Liver (tissue), 9 donors: ENCODE data around the gene WEE1. TPM values are rescaled to one million over a fixed set of nuclear protein-coding genes. Genes with fewer than 3 reads are reported as not detected.
A peak's percentile ranks its signal among the peaks of the same experiment; 100 is the strongest.

ENCODE experiments used
- DNase-seq: peaks from one replicate; pipeline ENCODE4 v3.0.0-alpha.2; 2017; ENCODE audit warnings: low spot score
- H3K27ac ChIP-seq, 2 donors: one replicate each; pipeline ENCODE4 v1.7.0; 2013; ENCODE audit warnings: inconsistent platforms in 2 of 2, low read length in 2 of 2, control low read depth in 1 of 2, low read depth in 1 of 2, mild to moderate bottlenecking in 1 of 2
- H3K27me3 ChIP-seq, 4 donors: one replicate each; pipeline versions ENCODE4 v1.6.1 to v1.7.0; 2013; ENCODE audit warnings: low read length in 3 of 4, inconsistent platforms in 1 of 4, mild to moderate bottlenecking in 1 of 4, moderate library complexity in 1 of 4; ENCODE audit not compliant: control insufficient read depth in 4 of 4, insufficient read depth in 4 of 4
- H3K36me3 ChIP-seq, 4 donors: one replicate each; pipeline versions ENCODE4 v1.6.1 to v1.7.0; 2013; ENCODE audit warnings: low read length in 3 of 4, mild to moderate bottlenecking in 3 of 4, low read depth in 1 of 4, moderate library complexity in 1 of 4; ENCODE audit not compliant: control insufficient read depth in 4 of 4, insufficient read depth in 3 of 4
- H3K4me1 ChIP-seq, 4 donors: one replicate each; pipeline versions ENCODE4 v1.6.1 to v1.7.0; 2013; ENCODE audit warnings: low read length in 3 of 4, mild to moderate bottlenecking in 3 of 4, moderate library complexity in 1 of 4; ENCODE audit not compliant: control insufficient read depth in 4 of 4, insufficient read depth in 4 of 4
- H3K4me3 ChIP-seq, 3 donors: one replicate each; pipeline versions ENCODE4 v1.6.1 to v1.7.0; 2013; ENCODE audit warnings: low read length in 3 of 3, control low read depth in 1 of 3, low read depth in 1 of 3, mild to moderate bottlenecking in 1 of 3
- H3K9ac ChIP-seq, 2 donors: one replicate each; pipeline ENCODE4 v1.7.0; 2013; ENCODE audit warnings: low read length in 2 of 2, mild to moderate bottlenecking in 2 of 2, moderate library complexity in 2 of 2, control low read depth in 1 of 2, low read depth in 1 of 2
- H3K9me3 ChIP-seq, 4 donors: one replicate each; pipeline versions ENCODE4 v1.6.1 to v1.7.0; 2013; ENCODE audit warnings: low read length in 3 of 4; ENCODE audit not compliant: control insufficient read depth in 4 of 4
- ATF3 ChIP-seq: IDR thresholded peaks from 2 replicates; pipeline ENCODE4 v1.6.1; 2016; ENCODE audit warnings: antibody characterized with exemption
- EGR1 ChIP-seq, 2 donors: IDR thresholded peaks; 2 replicates each; pipeline ENCODE4 v1.6.1; 2016 to 2018; ENCODE audit warnings: antibody characterized with exemption in 2 of 2, low read depth in 2 of 2
- FOXA1 ChIP-seq: IDR thresholded peaks from 2 replicates; pipeline ENCODE4 v1.6.1; 2016; ENCODE audit warnings: antibody characterized with exemption
- FOXA2 ChIP-seq: IDR thresholded peaks from 2 replicates; pipeline ENCODE4 v1.6.1; 2016; ENCODE audit warnings: antibody characterized with exemption
- GABPA ChIP-seq, 2 donors: IDR thresholded peaks in 1 of 2; conservative IDR thresholded peaks in 1 of 2; 2 replicates each; pipeline ENCODE4 v1.6.1; 2016; ENCODE audit warnings: antibody characterized with exemption in 2 of 2, mild to moderate bottlenecking in 1 of 2, moderate library complexity in 1 of 2
- HNF4A ChIP-seq, 2 donors: conservative IDR thresholded peaks; 2 replicates each; pipeline ENCODE4 v1.6.1; 2016; ENCODE audit warnings: antibody characterized with exemption in 2 of 2, mild to moderate bottlenecking in 2 of 2
- HNF4G ChIP-seq: IDR thresholded peaks from 2 replicates; pipeline ENCODE4 v1.6.1; 2016; ENCODE audit warnings: antibody characterized with exemption
- JUND ChIP-seq, 2 donors: IDR thresholded peaks; 2 replicates each; pipeline ENCODE4 v1.6.1; 2016; ENCODE audit warnings: antibody characterized with exemption in 2 of 2
- NR2F2 ChIP-seq: IDR thresholded peaks from 2 replicates; pipeline ENCODE4 v1.6.1; 2016; ENCODE audit warnings: antibody characterized with exemption
- RAD21 ChIP-seq, 2 donors: IDR thresholded peaks; 2 replicates each; pipeline ENCODE4 v1.6.1; 2016; ENCODE audit warnings: antibody characterized with exemption in 2 of 2, mild to moderate bottlenecking in 2 of 2
- RXRA ChIP-seq, 2 donors: IDR thresholded peaks; 2 replicates each; pipeline ENCODE4 v1.6.1; 2017 to 2018; ENCODE audit warnings: antibody characterized with exemption in 2 of 2, mild to moderate bottlenecking in 1 of 2
- SP1 ChIP-seq: IDR thresholded peaks from 2 replicates; pipeline ENCODE4 v1.6.1; 2018; ENCODE audit warnings: antibody characterized with exemption, mild to moderate bottlenecking
- TAF1 ChIP-seq: conservative IDR thresholded peaks from 2 replicates; pipeline ENCODE4 v1.6.1; 2016; ENCODE audit warnings: antibody characterized with exemption, mild to moderate bottlenecking
- YY1 ChIP-seq: IDR thresholded peaks from 2 replicates; pipeline ENCODE4 v1.6.1; 2016; ENCODE audit warnings: antibody characterized with exemption, mild to moderate bottlenecking
- ZBTB33 ChIP-seq: IDR thresholded peaks from 2 replicates; pipeline ENCODE4 v1.6.1; 2016; ENCODE audit warnings: antibody characterized with exemption
- whole genome bisulfite sequencing: extraction: QIAGEN DNeasy Blood & Tissue Kit; methylation state at CpG from one replicate; pipeline ENCODE4 v1.1.7; 2013; 5-methylcytosine and 5-hydroxymethylcytosine counted together
- polyA plus RNA-seq, 2 donors: library from polyadenylated mRNA; stranded (reverse) in 1 of 2; unstranded in 1 of 2; fragments of 200-250 nt in 1 of 2; fragments of >200 nt in 1 of 2; fragmentation: Nextera tagmentation in 1 of 2; extraction: Ambion mirVana in 1 of 2; gene quantifications; one replicate each; pipeline versions ENCODE4 v1.2.1 to v1.2.3, GENCODE V29; 2013 to 2015
- total RNA-seq, 2 donors: library from RNA; depleted of rRNA; stranded (reverse); fragments of >200 nt; gene quantifications; one replicate each; pipeline ENCODE4 v1.2.3, GENCODE V29; 2014
- TF ChIP-seq, protein P1 (sequence below): IDR thresholded peaks from 2 replicates; pipeline ENCODE4 v1.6.1; 2016; ENCODE audit warnings: antibody characterized with exemption
- TF ChIP-seq, protein P2 (sequence below): fragments of 150-350 bp; IDR thresholded peaks from 2 replicates; pipeline ENCODE4 v1.5.1; 2017; ENCODE audit warnings: improper control_type of control experiment, low read depth, low read length; ENCODE audit not compliant: missing input control
- TF ChIP-seq, protein P3 (sequence below): IDR thresholded peaks from 2 replicates; pipeline ENCODE4 v1.6.1; 2016; ENCODE audit warnings: antibody characterized with exemption, mild to moderate bottlenecking
- donor health status: healthy.
- donor health status: healthy.
- donor health status: healthy.
- donor health status: healthy.
- donor health status: healthy.

The WEE1 gene
- total and polyA plus RNA-seq, 4 donors, result 3.5 to 39.6 (median 7.1) TPM

- no peak overlapping the region for H3K9ac ChIP-seq
- H3K9me3 ChIP-seq, result no peaks in the 10 kb centered on the region
- no peaks in the 10 kb centered on the region for H3K36me3 ChIP-seq
- H3K4me1 ChIP-seq, result peaks cover 0 to 1% (median 0%) of the 10 kb centered on the region in 4 donors
- peak; percentile 17 to 24 for TF ChIP-seq EGR1 (IDR thresholded peaks at IDR 0.05; ENCODE audit: low read depth in 2 of 2)
- no peak for TF ChIP-seq FOXA1
- TF ChIP-seq FOXA2, result no peak
- TF ChIP-seq HNF4G, result no peak
- peak; percentile 69 for TF ChIP-seq YY1
- peak in 1 of 2 donors; percentile 25 for TF ChIP-seq RXRA (IDR thresholded peaks at IDR 0.05)
- no peak for TF ChIP-seq ATF3
- no peak for TF ChIP-seq ZBTB33
- TF ChIP-seq, protein P1, sequence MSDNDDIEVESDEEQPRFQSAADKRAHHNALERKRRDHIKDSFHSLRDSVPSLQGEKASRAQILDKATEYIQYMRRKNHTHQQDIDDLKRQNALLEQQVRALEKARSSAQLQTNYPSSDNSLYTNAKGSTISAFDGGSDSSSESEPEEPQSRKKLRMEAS, result peak; percentile 58
- TF ChIP-seq, protein P2, sequence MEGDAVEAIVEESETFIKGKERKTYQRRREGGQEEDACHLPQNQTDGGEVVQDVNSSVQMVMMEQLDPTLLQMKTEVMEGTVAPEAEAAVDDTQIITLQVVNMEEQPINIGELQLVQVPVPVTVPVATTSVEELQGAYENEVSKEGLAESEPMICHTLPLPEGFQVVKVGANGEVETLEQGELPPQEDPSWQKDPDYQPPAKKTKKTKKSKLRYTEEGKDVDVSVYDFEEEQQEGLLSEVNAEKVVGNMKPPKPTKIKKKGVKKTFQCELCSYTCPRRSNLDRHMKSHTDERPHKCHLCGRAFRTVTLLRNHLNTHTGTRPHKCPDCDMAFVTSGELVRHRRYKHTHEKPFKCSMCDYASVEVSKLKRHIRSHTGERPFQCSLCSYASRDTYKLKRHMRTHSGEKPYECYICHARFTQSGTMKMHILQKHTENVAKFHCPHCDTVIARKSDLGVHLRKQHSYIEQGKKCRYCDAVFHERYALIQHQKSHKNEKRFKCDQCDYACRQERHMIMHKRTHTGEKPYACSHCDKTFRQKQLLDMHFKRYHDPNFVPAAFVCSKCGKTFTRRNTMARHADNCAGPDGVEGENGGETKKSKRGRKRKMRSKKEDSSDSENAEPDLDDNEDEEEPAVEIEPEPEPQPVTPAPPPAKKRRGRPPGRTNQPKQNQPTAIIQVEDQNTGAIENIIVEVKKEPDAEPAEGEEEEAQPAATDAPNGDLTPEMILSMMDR, result no peak
- no peak for TF ChIP-seq TAF1
- TF ChIP-seq RAD21 (IDR thresholded peaks at IDR 0.05), result peak; percentile 26 to 43
- TF ChIP-seq GABPA (IDR thresholded peaks at IDR 0.05 in 1 of 2, conservative IDR thresholded peaks at IDR 0.05 in 1 of 2), result no peak
- TF ChIP-seq NR2F2, result peak; percentile 98
- TF ChIP-seq SP1, result peak; percentile 27
- no peak overlapping the region for H3K27ac ChIP-seq
- WGBS, result 69% methylated on average over 12 of the region's 12 CpGs
- H3K27me3 ChIP-seq, result no peaks in the 10 kb centered on the region
- DNase-seq, result no peak
- H3K4me3 ChIP-seq, result no peak overlapping the region
Observed at GRCh38 chr11:9626496-9627394, 53.3 kb downstream of the WEE1 start.

DNA sequence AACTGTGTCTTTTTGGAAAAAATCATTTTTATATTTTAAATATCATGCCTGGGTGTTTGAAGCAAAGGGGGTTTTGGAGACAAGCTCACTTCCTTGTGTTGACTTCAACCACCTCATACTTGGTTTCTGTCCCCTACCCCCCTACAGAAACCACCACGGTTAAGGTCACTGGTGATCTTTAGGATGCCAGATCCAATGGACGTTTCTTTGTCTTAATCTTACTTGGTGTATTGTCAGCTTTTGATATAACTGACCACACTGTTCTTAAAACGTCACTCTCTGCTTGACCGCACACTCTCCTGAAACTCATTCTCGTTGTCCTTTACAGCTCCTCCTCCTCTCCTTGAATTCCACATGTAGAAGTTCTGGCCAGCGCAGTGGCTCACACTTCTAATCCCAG is 55.6 kb downstream of the WEE1 start:
- peaks cover 0 to 1% (median 0%) of the 10 kb centered on the region in 4 donors for H3K4me1 ChIP-seq
- no peaks in the 10 kb centered on the region for H3K36me3 ChIP-seq
- 88% methylated on average over 6 of the region's 6 CpGs for WGBS
- no peak overlapping the region for H3K27ac ChIP-seq
- no peak for DNase-seq
- H3K9me3 ChIP-seq, result peaks cover 0 to 4% (median 0%) of the 10 kb centered on the region in 4 donors
- H3K27me3 ChIP-seq, result no peaks in the 10 kb centered on the region
- H3K9ac ChIP-seq, result no peak overlapping the region
- no peak for TF ChIP-seq FOXA2
- TF ChIP-seq GABPA (IDR thresholded peaks at IDR 0.05 in 1 of 2, conservative IDR thresholded peaks at IDR 0.05 in 1 of 2), result no peak
- no peak for TF ChIP-seq ZBTB33
- TF ChIP-seq EGR1 (IDR thresholded peaks at IDR 0.05; ENCODE audit: low read depth in 2 of 2), result no peak
- TF ChIP-seq HNF4A (conservative IDR thresholded peaks at IDR 0.05), result no peak
- TF ChIP-seq, protein P1, result no peak
- TF ChIP-seq RXRA (IDR thresholded peaks at IDR 0.05), result no peak
- no peak for TF ChIP-seq FOXA1
- TF ChIP-seq ATF3, result no peak
- no peak for TF ChIP-seq HNF4G
- TF ChIP-seq JUND (IDR thresholded peaks at IDR 0.05), result no peak
- TF ChIP-seq, protein P3, sequence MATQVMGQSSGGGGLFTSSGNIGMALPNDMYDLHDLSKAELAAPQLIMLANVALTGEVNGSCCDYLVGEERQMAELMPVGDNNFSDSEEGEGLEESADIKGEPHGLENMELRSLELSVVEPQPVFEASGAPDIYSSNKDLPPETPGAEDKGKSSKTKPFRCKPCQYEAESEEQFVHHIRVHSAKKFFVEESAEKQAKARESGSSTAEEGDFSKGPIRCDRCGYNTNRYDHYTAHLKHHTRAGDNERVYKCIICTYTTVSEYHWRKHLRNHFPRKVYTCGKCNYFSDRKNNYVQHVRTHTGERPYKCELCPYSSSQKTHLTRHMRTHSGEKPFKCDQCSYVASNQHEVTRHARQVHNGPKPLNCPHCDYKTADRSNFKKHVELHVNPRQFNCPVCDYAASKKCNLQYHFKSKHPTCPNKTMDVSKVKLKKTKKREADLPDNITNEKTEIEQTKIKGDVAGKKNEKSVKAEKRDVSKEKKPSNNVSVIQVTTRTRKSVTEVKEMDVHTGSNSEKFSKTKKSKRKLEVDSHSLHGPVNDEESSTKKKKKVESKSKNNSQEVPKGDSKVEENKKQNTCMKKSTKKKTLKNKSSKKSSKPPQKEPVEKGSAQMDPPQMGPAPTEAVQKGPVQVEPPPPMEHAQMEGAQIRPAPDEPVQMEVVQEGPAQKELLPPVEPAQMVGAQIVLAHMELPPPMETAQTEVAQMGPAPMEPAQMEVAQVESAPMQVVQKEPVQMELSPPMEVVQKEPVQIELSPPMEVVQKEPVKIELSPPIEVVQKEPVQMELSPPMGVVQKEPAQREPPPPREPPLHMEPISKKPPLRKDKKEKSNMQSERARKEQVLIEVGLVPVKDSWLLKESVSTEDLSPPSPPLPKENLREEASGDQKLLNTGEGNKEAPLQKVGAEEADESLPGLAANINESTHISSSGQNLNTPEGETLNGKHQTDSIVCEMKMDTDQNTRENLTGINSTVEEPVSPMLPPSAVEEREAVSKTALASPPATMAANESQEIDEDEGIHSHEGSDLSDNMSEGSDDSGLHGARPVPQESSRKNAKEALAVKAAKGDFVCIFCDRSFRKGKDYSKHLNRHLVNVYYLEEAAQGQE, result no peak
- TF ChIP-seq RAD21 (IDR thresholded peaks at IDR 0.05), result no peak
- H3K4me3 ChIP-seq, result no peak overlapping the region
